ENCODE data around the gene PEX16.

PEX16 gene

GRCh38 chr11:45930951-45931570 is 13.4 kb upstream of the PEX16 start:
- DNase-seq, result no peak

GRCh38 chr11:45930031-45930794 is 12.5 kb upstream of the PEX16 start:
- DNase-seq, result no peak

- no peak for DNase-seq
Observed at GRCh38 chr11:45929486-45930030, 11.9 kb upstream of the PEX16 start.

GRCh38 chr11:45928535-45929215 is 11.0 kb upstream of the PEX16 start:
- DNase-seq, result no peak

GRCh38 chr11:45927684-45928413 is 10.2 kb upstream of the PEX16 start:
- DNase-seq, result no peak

- DNase-seq, result no peak
Observed at GRCh38 chr11:45927332-45927683, 9.6 kb upstream of the PEX16 start.

GRCh38 chr11:45926536-45927331 is 9.1 kb upstream of the PEX16 start:
- DNase-seq, result no peak

- no peak for DNase-seq
Observed at GRCh38 chr11:45926001-45926401, 8.3 kb upstream of the PEX16 start.

GRCh38 chr11:45925550-45925949 is 7.9 kb upstream of the PEX16 start:
- no peak for DNase-seq

- DNase-seq, result no peak
Observed at GRCh38 chr11:45924927-45925326, 7.2 kb upstream of the PEX16 start.

- DNase-seq, result no peak
Observed at GRCh38 chr11:45924036-45924915, 6.6 kb upstream of the PEX16 start.

- no peak for DNase-seq
Observed at GRCh38 chr11:45922425-45923082, 4.9 kb upstream of the PEX16 start, which contains the start of gene LARGE2. TSS of gene LARGE2 (plus strand) at chr11:45922656. CDS start at chr11:45922883, 227 bp downstream.

- no peak for DNase-seq
Observed at GRCh38 chr11:45921561-45922424, 4.1 kb upstream of the PEX16 start.

- no peak for DNase-seq
Observed at GRCh38 chr11:45920531-45921477, 3.1 kb upstream of the PEX16 start.

GRCh38 chr11:45919806-45920530 is 2.3 kb upstream of the PEX16 start:
- DNase-seq, result no peak

GRCh38 chr11:45918962-45919675 is 1.4 kb upstream of the PEX16 start:
- no peak for DNase-seq

All from KG1 (cell line).